DMS79 (cell line): ENCODE results near the gene STKLD1.

Experiments used
- DNase-seq: peaks from one replicate; lab custom pipeline; 2025; lab: John Stamatoyannopoulos, UW

STKLD1 gene

GRCh38 chr9:133417541-133418461 lies 41.6 kb downstream of the STKLD1 start, which contains the start of gene REXO4:
REXO4 (minus strand) TSS chr9:133418010; CDS start chr9:133417844, 166 bp downstream.
- DNase-seq, result peak; percentile 87

DNA sequence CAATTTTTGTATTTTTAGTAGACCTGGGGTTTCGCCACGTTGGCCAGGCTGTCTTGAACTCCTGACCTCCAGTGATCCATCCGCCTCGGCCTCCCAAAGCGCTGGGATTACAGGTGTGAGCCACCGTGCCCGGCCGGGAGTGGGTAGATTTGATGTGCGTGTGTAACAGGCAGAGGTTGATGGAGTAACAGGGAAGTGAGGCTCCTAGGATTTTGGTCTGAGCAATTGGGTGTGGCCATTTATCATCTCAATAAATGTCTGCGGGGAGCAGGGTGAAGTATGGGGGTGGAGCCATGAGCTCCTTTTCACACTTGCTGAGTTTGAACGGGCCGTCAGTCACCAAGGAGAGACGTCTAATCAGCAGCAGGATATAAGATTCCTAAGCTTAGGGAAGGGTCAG lies 42.8 kb downstream of the STKLD1 start:
- no peak for DNase-seq

DNA sequence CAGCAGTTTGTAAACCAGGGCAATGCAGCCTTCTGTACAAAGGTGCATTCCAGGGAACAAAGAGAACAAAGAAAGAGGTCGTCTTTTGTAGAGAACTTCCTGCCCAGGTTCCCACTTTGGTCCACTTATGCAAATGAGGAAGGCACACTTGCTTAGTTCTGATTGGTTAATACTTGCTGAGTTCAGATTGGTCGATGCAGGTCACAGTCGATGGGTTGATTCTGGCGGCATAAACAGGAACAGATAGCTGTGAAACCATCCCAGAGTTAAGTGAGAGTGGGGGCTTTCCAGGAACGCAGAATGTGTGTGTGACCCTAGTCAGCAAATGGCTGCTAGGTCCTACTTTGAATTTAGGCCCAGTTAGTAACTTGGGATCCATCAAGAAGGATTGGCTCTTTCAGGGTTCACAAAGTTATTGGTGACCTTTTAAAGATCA lies 44.2 kb downstream of the STKLD1 start:
- DNase-seq, result no peak

DNA sequence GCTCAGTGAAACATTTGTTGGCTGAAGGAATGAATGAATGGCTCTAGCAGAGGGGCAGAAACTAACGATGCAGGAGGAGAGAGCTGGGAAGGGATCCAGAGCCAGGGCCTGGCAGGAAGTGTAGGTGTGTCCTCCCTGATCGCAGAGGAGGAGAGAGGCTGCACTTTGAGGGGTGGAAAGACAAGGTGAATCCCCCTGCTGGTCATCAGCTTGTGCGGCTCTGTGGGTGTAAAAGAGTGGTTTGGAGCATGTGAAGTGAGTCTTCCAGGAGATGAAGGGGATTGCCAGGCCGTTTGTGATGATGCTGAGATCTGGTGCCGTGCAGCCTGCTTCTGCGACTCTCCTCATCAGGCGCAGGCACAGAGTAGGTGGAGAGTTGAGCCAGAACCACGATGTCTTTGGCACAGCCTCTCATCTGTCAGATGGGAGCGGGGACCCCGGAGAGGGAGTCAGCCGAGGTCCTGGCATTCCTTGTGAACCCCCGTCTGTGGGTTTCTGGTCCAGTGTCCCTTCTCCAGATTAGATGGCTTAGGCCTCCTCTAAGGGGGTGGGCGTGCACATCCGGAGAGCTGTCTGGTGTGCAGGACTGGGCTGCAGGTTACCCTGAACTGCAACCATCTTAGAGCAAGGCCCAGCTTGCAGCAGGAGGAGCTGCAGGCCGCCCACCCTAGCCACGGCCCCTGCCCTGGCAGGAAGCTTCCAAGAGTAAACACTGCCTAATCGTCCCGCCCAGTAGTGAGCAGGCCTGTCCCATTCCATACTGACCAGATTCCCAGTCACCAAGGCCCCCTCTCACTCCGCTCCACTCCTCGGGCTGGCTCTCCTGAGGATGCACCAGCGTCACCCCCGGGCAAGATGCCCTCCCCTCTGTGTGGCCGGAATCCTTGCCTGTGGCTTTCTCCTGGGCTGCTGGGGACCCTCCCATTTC lies 45.7 kb downstream of the STKLD1 start, which contains the start of gene ADAMTS13:
TSS of gene ADAMTS13 (plus strand) at position 753 of the 928 bp plus-strand sequence. CDS start at position 830, 77 bp downstream.
- DNase-seq, result no peak

- no peak for DNase-seq
These were observed 47.0 kb downstream of the STKLD1 start for GRCh38 chr9:133423216-133423615.

GRCh38 chr9:133424187-133424586 lies 48.0 kb downstream of the STKLD1 start:
- DNase-seq, result no peak

DNA sequence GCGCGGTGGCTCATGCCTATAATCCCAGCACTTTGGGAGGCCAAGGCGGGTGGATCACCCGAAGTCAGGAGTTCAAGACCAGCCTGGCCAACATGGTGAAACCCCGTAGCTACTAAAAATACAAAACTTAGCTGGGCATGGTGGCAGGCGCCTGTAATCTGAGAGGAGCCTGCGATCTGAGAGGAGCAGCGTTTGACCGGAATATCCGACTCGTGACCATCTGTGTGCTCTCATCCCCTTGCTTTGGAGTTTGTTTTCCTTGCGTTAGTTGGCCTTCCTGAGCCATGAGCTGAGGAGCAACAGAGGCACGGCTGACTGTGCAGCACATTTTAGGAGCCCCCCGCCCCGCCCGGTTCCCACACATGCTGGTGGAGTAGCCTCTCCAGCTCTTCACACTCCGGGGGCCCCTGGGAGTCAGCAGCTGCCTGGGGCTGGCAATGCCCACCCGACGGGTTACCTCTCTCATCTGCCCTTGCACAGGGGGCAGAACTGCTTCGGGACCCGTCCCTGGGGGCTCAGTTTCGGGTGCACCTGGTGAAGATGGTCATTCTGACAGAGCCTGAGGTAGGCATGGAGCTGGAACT lies 49.0 kb downstream of the STKLD1 start:
- no peak for DNase-seq

DNA sequence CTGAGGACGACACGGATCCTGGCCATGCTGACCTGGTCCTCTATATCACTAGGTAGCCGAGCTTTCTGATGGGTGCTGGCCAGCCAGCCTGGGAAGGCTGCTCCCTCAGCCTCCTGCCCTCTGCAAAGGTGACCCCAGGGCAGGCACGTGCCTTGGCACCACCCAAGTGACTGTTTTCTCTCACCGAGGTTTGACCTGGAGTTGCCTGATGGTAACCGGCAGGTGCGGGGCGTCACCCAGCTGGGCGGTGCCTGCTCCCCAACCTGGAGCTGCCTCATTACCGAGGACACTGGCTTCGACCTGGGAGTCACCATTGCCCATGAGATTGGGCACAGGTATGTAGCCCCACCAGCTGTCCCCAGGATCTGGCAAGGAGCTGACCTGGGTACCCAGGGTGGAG lies 49.8 kb downstream of the STKLD1 start:
- no peak for DNase-seq

DNA sequence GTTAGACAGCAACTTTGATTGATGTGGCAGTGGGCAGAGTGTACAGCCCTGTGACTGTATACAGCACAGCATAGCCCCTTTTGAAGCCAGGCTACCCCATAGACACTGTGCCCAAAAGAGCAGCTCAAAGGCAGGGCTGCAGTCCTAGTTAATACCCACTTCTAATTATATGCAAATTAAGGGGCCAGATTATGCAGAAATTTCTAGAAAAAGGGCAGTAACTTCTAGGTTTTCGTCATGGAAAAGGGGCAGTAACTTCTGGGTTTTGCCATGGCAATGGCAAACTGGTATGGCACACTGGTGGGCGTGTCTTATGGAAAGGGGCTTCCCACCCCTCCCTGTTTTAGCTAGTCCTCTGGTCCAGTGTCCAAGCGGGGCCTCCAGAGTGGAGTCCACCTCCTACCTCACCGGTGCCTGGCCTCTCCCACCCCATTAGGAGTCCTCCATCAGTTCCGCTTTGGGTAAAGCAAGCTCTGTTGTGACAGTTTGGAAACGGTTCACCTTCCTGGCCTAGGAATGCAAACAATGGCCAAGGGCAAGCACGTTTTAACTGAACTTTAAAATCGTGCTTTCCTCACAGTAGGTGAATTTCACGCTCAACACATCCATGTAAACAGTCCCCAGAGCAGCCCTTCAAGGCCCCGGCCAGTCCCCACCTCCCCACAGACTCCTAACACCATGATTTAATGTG lies 51.6 kb downstream of the STKLD1 start:
- DNase-seq, result no peak

- peak; percentile 3 for DNase-seq
These were observed 52.5 kb downstream of the STKLD1 start for GRCh38 chr9:133428617-133429101.

GRCh38 chr9:133429214-133429613 lies 53.0 kb downstream of the STKLD1 start:
- no peak for DNase-seq

DNA sequence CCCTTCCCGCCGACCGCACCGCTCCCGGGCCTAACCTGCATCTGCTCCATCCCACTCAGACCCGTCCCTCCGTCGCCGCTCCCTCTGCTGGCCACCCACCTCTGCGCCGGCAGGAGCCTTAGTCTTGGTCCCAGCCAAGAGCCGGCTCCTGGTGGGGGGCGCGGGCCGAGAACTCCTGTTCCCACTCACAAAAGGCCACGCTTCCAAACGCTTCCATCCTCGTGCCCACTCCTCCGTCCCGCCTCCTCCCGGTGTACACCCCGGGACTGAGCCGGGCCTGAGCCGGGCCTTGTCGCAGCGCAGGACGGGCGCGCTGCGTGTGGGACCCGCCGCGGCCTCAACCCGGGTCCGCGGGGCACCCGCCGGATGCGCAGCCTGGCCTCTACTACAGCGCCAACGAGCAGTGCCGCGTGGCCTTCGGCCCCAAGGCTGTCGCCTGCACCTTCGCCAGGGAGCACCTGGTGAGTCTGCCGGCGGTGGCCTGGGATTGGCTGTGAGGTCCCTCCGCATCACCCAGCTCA lies 53.5 kb downstream of the STKLD1 start:
- no peak for DNase-seq

DNA sequence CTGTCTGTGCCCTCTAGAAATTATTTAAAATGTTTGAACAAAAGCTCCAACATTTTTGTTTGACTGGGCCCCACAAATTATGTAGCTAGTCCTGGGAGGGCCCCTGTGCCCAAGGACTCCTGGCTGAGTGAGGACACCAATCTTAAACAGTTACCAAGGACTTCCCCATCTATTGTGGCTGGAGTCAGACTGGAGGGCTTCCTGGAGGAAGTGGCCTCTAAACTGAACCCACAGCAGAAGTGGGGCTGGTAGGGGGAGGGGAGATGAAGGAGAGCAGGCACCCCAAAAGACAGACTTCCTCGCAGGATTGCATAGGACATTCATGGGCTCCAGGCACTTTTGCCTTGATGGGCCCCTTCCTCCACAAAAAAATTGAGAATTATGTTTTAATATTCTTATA lies 54.1 kb downstream of the STKLD1 start:
- DNase-seq, result no peak

GRCh38 chr9:133433351-133433843 lies 57.2 kb downstream of the STKLD1 start:
- DNase-seq, result no peak

DNA sequence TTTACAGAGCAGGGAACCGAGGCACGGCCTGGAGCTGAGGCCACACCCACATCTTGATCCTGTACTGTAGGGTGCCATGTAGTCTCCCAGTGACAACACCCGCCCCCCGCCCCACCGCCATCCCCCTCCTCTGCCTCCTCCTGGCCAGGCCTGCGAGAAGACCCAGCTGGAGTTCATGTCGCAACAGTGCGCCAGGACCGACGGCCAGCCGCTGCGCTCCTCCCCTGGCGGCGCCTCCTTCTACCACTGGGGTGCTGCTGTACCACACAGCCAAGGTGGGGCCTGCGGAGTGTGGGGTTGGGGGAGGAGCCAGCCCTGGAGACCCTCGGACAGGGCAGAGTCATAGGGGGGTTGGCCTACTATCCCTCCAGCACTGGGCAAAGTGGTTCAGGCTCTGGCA lies 60.5 kb downstream of the STKLD1 start:
- DNase-seq, result no peak

GRCh38 chr9:133437753-133438531 lies 61.8 kb downstream of the STKLD1 start:
- DNase-seq, result no peak

DNA sequence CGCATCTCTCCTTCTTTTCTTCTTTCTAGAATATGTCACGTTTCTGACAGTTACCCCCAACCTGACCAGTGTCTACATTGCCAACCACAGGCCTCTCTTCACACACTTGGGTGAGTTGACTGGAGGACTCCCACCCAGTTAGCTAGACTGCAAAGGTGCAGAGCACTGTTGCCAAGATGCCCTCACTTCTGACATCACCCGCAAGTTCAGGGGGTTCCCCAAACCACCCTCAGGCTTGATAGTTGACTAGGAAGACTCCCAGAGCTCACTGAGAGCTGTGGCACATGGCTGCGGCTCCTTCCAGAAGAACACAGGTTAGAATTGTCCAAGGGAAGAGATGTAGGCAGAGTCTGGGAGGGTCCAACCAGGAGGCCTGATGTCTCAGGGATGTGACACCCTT lies 63.2 kb downstream of the STKLD1 start:
- DNase-seq, result no peak

DNA sequence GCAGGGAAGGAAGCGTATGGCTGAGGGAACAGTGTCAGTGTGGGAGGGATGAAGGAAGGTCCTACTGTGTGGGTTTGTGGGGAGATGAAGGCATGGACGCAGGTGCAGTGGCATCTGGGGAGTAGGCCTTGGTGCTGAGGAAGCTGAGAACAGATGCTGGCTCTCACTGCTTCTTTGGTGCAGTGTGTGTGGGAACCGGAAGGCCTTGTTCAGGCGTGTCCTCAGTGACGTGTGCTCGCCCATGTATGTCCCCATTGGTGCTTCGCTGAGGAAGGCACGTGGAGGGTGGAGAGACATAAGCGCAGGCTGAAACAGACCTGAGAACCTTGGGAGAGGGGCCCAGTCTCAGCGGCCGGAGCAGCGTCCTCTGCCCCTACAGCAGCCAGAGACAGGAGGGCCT lies 64.7 kb downstream of the STKLD1 start:
- DNase-seq, result no peak

- no peak for DNase-seq
These were observed 65.4 kb downstream of the STKLD1 start for GRCh38 chr9:133441571-133441970.

- no peak for DNase-seq
These were observed 67.1 kb downstream of the STKLD1 start for GRCh38 chr9:133443248-133443647.
